Measurements from ENCODE around the gene RCOR3.

DNA sequence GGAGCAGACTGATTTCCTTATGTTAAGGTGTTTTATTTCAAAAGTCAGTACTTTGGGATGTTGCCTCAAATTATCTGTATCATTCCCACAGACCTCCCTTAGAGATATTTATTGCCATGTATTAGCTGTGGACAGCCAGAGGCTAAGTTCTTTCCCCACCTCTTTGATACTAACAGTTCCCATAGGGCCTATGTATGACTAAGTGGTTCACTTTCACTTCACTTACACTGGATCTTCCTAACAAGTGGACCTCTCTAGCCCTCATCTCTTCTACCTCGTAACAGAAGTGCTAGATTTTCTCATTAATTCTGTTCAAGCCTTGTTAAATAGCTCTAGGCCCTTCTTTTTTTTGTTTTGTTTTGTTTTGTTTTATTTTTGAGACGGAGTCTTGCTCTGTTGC, 73.7 kb downstream of the RCOR3 start:
- TF ChIP-seq CTCF (conservative IDR thresholded peaks at IDR 0.05; ENCODE audit: low read length), result no peak
- no peak for TF ChIP-seq EZH2phosphoT487 (IDR thresholded peaks at IDR 0.05; ENCODE audit: borderline replicate concordance)
